SK-N-SH (cell line): ENCODE measurements around the gene CAPN5. TPM values are rescaled to one million over a fixed set of nuclear protein-coding genes. Genes with fewer than 3 reads are reported as not detected.

Source experiments
- CTCF ChIA-PET: fragments of 300-600, 350-600 bp; formaldehyde crosslinking; extraction: SDS; loops from one replicate; lab custom pipeline; 2021; lab: Yijun Ruan, JAX
- POLR2A ChIA-PET: fragments of 350-600 bp; sonication (Branson Sonifier 250); formaldehyde crosslinking; extraction: SDS; loops from one replicate; lab custom pipeline; 2020; ENCODE audit warnings: antibody characterized with exemption, inconsistent platforms; lab: Yijun Ruan, JAX
- DNase-seq: peaks from one replicate; pipeline ENCODE4 v3.0.0; 2012
- H2AFZ ChIP-seq: fragments of 200-600 bp; sonication (generic); 2 replicates; pipeline ENCODE4 v1.8.1; 2016; ENCODE audit warnings: antibody characterized with exemption, mild to moderate bottlenecking, low read depth
- H3F3A ChIP-seq: fragments of 200-600 bp; sonication (generic); replicated peaks from 2 replicates; pipeline ENCODE3; 2016; ENCODE audit warnings: antibody characterized with exemption, mild to moderate bottlenecking; ENCODE audit not compliant: insufficient read depth
- H3K27ac ChIP-seq, 2 experiments: fragments of 200-500 bp in 1 of 2; fragments of 200-600 bp in 1 of 2; sonication (Bioruptor generic) in 1 of 2; sonication (generic), shearing (Covaris generic) in 1 of 2; 2 replicates each; pipeline versions ENCODE4 v1.5.1 to v1.6.1; 2014 to 2016; ENCODE audit warnings: low read depth in 2 of 2, inconsistent platforms in 1 of 2, low read length in 1 of 2, mild to moderate bottlenecking in 1 of 2, mixed read lengths in 1 of 2
- H3K27me3 ChIP-seq: fragments of 200-600 bp; sonication (generic), shearing (Covaris generic); 2 replicates; pipeline ENCODE4 v1.6.1; 2016; ENCODE audit warnings: mixed run types; ENCODE audit not compliant: insufficient read depth
- H3K36me3 ChIP-seq, 2 experiments: fragments of 200-500 bp in 1 of 2; fragments of 200-600 bp in 1 of 2; sonication (Bioruptor generic) in 1 of 2; sonication (generic) in 1 of 2; replicated peaks in 1 of 2; 2 replicates each; pipeline versions ENCODE3 to v1.5.1; 2014 to 2016; ENCODE audit warnings: low read length in 1 of 2, mild to moderate bottlenecking in 1 of 2; ENCODE audit not compliant: insufficient read depth in 2 of 2, control insufficient read depth in 1 of 2
- H3K4me1 ChIP-seq, 2 experiments: fragments of 200-500 bp in 1 of 2; fragments of 200-600 bp in 1 of 2; sonication (Bioruptor generic) in 1 of 2; sonication (generic), shearing (Covaris generic) in 1 of 2; 2 replicates each; pipeline versions ENCODE4 v1.5.1 to v1.6.1; 2014 to 2016; ENCODE audit warnings: low read depth in 1 of 2, low read length in 1 of 2, mixed run types in 1 of 2; ENCODE audit not compliant: insufficient read depth in 2 of 2, control insufficient read depth in 1 of 2
- H3K4me2 ChIP-seq: fragments of 200-600 bp; sonication (generic), shearing (Covaris generic); 2 replicates; pipeline ENCODE4 v1.6.1; 2017; ENCODE audit warnings: mixed run types
- H3K4me3 ChIP-seq, 2 experiments: fragments of 200-500 bp in 1 of 2; fragments of 200-600 bp in 1 of 2; sonication (Bioruptor generic) in 1 of 2; sonication (generic), shearing (Covaris generic) in 1 of 2; 2 replicates each; pipeline versions ENCODE4 v1.5.1 to v1.8.1; 2014 to 2016; ENCODE audit warnings: low read depth in 2 of 2, inconsistent platforms in 1 of 2, low read length in 1 of 2, mild to moderate bottlenecking in 1 of 2, mixed read lengths in 1 of 2, moderate library complexity in 1 of 2
- H3K79me2 ChIP-seq: fragments of 200-600 bp; sonication (generic); 2 replicates; pipeline ENCODE4 v1.8.1; 2017; ENCODE audit warnings: mild to moderate bottlenecking; ENCODE audit not compliant: insufficient read depth
- H3K9ac ChIP-seq: fragments of 200-600 bp; sonication (generic); 2 replicates; pipeline ENCODE4 v1.6.1; 2017; ENCODE audit warnings: mixed run types
- H3K9me2 ChIP-seq: fragments of 200-600 bp; sonication (generic); 2 replicates; pipeline ENCODE4 v1.6.1; 2017; ENCODE audit warnings: mixed run types
- H3K9me3 ChIP-seq: fragments of 200-600 bp; sonication (generic); 2 replicates; pipeline ENCODE4 v1.6.1; 2017; ENCODE audit warnings: mixed run types, mild to moderate bottlenecking, moderate library complexity
- H4K20me1 ChIP-seq: fragments of 200-600 bp; sonication (generic); 2 replicates; pipeline ENCODE4 v1.6.1; 2017; ENCODE audit warnings: mild to moderate bottlenecking, mixed run types; ENCODE audit not compliant: insufficient read depth
- CTCF ChIP-seq: fragments of 200-600 bp; sonication (generic); IDR thresholded peaks from 2 replicates; pipeline ENCODE4 v1.6.1; 2017; ENCODE audit warnings: antibody characterized with exemption, mild to moderate bottlenecking, moderate library complexity
- ELF1 ChIP-seq: IDR thresholded peaks from 2 replicates; pipeline ENCODE4 v1.4.0; 2012
- EP300 ChIP-seq, 2 experiments: IDR thresholded peaks; 2 replicates each; pipeline versions ENCODE4 v1.4.0 to v1.6.1; 2012; ENCODE audit warnings: borderline replicate concordance in 1 of 2, low read depth in 1 of 2, low read length in 1 of 2
- GABPA ChIP-seq: IDR thresholded peaks from 2 replicates; pipeline ENCODE4 v1.4.0; 2012; ENCODE audit warnings: low read depth, mild to moderate bottlenecking
- GATA2 ChIP-seq: sonication (generic); formaldehyde crosslinking; IDR thresholded peaks from 2 replicates; pipeline ENCODE4 v1.5.0; 2020; ENCODE audit warnings: mild to moderate bottlenecking, missing genetic modification reagents
- MAX ChIP-seq: IDR thresholded peaks from 2 replicates; pipeline ENCODE4 v1.4.0; 2012; ENCODE audit warnings: low read depth
- PBX3 ChIP-seq: IDR thresholded peaks from 2 replicates; pipeline ENCODE4; 2012
- RCOR1 ChIP-seq: fragments of 150-350 bp; IDR thresholded peaks from 2 replicates; pipeline ENCODE4 v1.6.1; 2017; ENCODE audit warnings: antibody characterized with exemption, low read length
- REST ChIP-seq: IDR thresholded peaks from 2 replicates; pipeline ENCODE4 v1.6.1; 2012; ENCODE audit warnings: mild to moderate bottlenecking, low read depth, low read length, moderate library complexity
- RFX5 ChIP-seq: IDR thresholded peaks from 2 replicates; pipeline ENCODE4 v1.6.1; 2012; ENCODE audit warnings: mild to moderate bottlenecking, improper control_type of control experiment, low read length
- SIN3A ChIP-seq: IDR thresholded peaks from 2 replicates; pipeline ENCODE4 v1.6.1; 2012; ENCODE audit warnings: low read depth, mild to moderate bottlenecking, low read length, moderate library complexity, borderline replicate concordance
- SMC3 ChIP-seq: IDR thresholded peaks from 2 replicates; pipeline ENCODE4 v1.6.1; 2012; ENCODE audit warnings: low read depth, low read length, improper control_type of control experiment
- WGBS: methylation state at CpG from one replicate; pipeline ENCODE4 v1.1.6; 2017; ENCODE audit warnings: low lambda C conversion rate; 5-methylcytosine and 5-hydroxymethylcytosine counted together
- polyA plus RNA-seq, 3 experiments: library from polyadenylated mRNA; depleted of rRNA; stranded (reverse); fragments of >200 nt; gene quantifications; 2 replicates each; pipeline ENCODE4 v1.2.3, GENCODE V29; 2012

CAPN5 gene
- polyA plus RNA-seq, 1 of the 3 experiments (the other 2 are of a cell fraction): 33.1 TPM

- Histone ChIP-seq H3K4me2 (no peak overlapping the region), H3K4me3 (no peak overlapping the region), H3K27me3 (no peaks in the 10 kb centered on the region), H2AFZ (no peak overlapping the region), H3K9me2 (no peaks in the 10 kb centered on the region), H3K4me1 (no peaks in the 10 kb centered on the region; a peak in 1 of 4 replicates), H3K9ac (no peak overlapping the region), H3K79me2 (no peaks in the 10 kb centered on the region), H3F3A (no peaks in the 10 kb centered on the region), H3K9me3 (no peaks in the 10 kb centered on the region), H3K27ac (no peak overlapping the region), H4K20me1 (no peaks in the 10 kb centered on the region), H3K36me3 (no peaks in the 10 kb centered on the region)
- ChIA-PET CTCF (interaction anchor here (1.6 to 12.6 kb wide), 4 partner anchors 9 to 37 kb away, joined by 7 to 218 read pairs (median 9); no protein-coding TSS in a partner anchor), POLR2A (no interaction called here)
- TF ChIP-seq ELF1 (no peak), MAX (no peak), SMC3 (no peak), REST (no peak), RCOR1 (no peak), PBX3 (no peak), EP300 (IDR thresholded peaks at IDR 0.05; ENCODE audit: borderline replicate concordance in 1 of 2, low read depth in 1 of 2, low read length in 1 of 2) (no peak), CTCF (no peak), GABPA (no peak), SIN3A (no peak), GATA2 (CRISPR knock-in tag) (no peak), RFX5 (no peak)
- WGBS: 72% methylated on average over 5 of the region's 5 CpGs
- DNase-seq: no peak
Observed at GRCh38 chr11:77055913-77056312, 10.9 kb upstream of the CAPN5 start.
